HG02623 (cell line): ENCODE results near the gene LCLAT1.
"Not testable (repeated sequence)": the region's sequence is repeated elsewhere in the genome, so short reads cannot be mapped to it uniquely, and the experiment has no call there.

Source experiments
- ATAC-seq: cut with Tn5 transposase; IDR thresholded peaks from one replicate; pipeline ENCODE4 v1.9.1; 2021; ENCODE audit warnings: moderate library complexity; ENCODE audit not compliant: unreplicated experiment

Gene LCLAT1

DNA sequence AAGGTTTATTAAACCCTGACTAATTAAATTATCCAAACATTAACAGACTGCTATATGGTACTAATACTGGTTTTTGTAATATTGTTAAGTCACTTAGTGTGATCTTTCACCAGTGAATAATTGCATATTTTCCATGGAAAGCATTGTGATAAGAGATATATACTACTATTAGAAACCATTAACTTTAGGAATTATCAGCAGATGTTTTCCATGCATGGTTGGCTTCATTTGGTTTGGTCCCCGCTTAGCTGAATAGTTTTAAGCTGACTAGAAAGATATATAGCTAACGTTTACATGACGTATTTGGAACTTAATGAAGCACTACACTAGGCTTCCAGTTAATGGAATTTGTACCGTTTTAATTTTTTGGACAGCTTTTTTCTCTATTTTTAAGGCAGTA, 37.9 kb downstream of the LCLAT1 start:
- no peak for ATAC-seq

DNA sequence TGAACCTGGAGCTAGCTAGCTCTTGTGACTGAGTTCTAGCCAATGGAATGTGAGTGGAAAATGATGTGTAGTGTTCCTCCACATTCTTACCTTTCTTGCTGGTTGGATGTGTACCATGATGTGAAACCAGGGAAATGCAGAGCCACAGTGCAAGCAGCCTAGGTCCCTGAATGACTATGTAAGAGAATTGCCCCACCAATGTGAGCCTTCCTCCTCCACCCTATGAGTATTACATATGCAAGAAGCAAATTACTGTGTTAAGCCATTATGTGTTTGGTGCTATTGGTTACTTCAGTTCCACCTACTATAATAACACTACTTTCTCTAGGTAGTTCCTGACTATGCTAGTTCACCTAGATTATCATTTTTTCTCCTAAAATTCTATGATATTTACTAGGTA, 39.6 kb downstream of the LCLAT1 start:
- no peak for ATAC-seq

DNA sequence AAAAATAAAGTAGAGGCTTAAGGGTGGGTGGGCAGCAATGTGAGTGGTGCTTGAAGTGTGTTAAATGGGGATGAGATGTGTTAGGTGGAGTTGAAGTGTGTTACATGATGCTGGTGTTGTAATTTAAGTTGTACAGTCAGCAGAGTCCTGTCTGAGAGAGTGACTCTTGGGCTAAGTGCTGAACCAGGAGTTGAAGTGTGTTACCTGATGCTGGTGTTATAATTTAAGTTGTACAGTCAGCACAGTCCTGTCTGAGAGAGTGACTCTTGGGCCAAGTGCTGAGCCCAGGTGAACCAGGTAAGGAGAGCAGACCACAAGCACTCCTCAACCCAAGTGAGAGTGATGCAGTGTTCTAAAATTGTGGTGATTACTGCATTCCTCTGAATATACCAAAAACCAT, 40.6 kb downstream of the LCLAT1 start:
- ATAC-seq = no peak

DNA sequence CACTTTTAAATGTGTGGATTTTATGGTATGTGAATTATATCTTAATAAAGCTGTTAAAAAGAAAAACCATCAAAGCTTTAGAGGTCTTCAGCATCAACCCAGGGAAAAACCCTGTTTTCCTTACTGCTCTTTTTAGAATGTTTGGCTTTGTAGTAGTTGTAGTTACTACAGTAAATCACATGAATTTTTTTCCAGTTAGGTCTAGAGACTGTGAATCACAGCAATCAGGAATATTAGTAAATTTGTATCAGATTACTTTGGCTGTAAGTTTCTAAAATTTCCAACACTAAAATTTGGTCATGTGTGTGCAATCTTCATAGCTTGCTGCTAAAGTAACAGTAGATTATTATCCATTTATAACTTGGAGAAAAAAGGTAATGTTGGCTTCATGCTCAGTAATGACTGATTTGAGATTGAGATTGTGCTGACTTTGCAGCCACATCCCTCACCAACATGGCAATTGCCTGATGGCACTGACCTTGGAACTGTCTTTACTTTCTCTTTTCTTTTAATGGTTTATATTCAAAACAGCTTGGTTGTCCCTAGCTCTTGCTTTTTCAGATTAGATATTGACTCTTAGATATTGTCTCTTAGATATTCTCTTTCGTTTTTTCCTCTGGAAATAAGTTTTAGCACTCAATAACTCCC, 41.1 kb downstream of the LCLAT1 start:
- ATAC-seq = no peak

DNA sequence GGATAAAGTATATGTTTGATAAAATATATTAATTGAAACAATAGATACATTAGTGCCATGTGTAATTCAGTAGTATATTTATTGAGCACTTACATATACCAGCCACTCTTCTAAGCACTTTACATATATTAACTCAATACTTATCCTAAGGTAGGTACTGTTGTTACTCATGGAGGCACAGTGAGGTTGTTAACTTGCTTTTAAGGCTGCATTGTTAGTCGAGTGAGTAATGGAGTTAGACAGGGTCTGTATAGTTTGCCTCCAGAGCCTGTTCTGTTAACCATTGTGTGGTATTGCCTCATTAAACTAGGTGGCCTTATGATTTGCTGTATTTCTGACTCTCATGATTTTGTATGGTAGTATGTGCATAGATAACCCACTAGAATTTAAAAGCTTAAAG, 44.2 kb downstream of the LCLAT1 start:
- ATAC-seq = no peak

DNA sequence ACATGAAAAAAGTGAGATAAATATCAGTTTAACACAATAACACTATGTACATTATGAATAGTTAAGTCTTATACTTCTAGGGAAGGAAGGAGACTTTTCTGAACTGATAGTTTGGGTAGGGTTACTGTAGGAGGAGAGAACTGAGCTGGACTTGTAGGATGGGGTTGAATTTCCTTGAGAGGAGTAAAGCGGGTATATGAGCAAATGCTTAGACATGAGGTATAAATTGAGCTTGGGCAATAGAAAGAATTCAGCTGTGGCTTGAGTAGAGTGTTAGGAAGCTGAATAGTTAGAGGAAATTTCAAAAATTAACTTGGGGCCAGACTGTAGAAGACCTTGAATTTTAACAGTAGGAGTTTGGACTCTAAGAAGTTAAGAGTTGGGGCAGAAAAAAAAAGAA, 45.1 kb downstream of the LCLAT1 start:
- ATAC-seq = no peak

DNA sequence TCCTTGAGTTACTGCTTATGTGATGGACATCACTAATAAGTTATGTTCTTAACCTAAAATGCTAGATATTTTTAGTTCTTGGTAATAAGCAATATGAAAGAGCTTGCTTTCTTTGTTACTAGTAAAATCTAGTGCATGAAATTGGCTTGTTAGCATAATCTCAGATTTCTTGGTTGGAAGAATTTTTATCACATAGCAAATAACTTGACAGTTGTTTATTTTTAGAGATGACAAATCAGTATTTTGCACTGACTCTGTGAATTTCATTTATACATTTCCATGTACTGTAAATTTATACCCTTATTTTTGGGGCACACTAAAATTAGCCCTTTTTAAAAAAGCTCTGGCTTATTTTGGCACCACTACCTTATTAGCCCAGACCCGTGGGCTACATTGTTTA, 45.6 kb downstream of the LCLAT1 start:
- ATAC-seq = no peak

DNA sequence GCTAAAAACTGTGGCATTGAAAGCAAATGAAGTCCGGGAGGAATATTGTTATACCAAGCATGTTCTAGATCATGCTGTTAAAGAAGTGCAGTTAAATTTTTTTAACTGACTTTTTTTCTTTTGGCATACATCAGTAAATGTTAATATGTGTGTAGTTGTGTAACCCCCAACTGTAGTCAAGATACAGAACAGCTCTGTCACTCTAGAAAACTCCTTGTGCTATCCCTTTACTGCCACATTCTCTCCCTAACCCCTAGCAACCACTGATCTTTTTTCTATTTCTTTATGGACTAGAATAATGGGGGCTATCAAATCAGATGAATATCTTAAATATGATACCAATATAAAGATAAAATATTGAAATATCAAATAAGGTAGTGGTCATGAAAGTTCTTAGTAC, 46.4 kb downstream of the LCLAT1 start:
- ATAC-seq = no peak

DNA sequence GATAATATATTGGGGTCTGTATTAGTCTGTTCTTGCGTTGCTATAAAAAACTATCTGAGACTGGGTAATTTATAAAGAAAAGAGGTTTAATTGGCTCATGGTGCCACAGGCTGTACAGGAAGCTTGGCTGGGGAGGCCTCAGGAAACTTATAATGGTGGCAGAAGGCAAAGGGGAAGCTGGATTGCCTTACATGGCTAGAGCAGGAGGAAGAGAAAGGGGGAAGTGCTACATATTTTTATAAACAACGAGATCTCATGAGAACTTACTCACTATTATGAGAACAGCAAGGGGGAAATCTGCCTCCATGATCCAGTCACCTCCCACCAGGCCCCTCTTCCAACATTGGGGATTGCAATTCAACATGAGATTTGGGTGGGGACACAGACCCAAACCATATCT, 48.9 kb downstream of the LCLAT1 start:
- not testable (repeated sequence) for ATAC-seq

DNA sequence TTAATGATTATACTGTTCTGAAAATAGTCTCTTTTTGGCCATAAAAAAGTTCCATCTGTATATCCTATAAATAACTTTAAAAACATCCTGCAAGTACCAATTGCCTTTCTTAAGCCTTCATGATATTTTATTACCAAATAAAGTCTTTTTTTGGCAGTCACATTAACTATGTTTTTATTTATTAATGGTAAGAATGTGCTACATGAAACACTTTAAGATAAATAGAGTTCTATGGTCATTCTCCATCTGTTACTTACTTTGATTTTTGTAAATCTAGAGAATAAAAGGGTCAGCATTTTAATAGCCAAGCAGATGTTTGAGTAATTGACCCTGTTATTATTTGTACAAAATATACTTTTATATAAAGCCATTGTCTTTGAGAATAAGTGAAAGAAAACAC, 52.6 kb downstream of the LCLAT1 start:
- no peak for ATAC-seq

DNA sequence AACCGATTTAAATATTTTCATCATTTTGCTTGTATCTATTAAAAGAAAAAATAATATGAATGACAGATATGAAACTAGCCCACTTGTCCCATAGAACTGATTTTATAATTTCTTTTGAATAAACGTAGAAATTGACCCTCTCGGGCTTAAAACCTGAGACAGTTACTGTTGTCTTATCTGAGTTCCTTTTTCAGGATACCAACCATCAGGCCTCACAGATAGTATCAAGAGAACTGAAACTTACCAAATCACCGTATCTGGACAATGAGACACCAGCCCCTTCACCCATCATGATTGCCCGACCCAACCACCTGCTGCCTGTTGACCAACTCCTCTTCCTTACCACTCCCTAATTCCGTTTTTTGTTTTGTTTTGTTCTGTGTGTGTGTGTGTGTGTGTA, 53.7 kb downstream of the LCLAT1 start:
- ATAC-seq = no peak

DNA sequence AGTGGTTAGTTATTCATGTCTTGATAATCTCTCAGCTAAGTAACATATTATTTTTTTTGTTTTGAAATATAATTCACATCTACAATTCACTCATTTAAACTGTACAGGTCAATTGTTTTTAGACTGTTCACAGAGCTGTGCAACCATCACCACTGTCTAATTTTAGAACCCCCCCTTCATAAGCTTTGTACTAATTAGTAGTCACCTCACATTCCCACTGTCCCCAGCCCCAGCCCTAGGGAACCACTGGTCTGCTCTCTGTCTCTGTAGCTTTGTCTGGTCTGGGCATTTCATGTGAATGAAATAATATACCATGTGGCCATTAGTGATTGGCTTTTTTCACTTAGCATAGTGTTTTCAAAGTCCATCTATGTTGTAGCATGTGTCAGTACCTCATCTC, 55.3 kb downstream of the LCLAT1 start:
- ATAC-seq = no peak

DNA sequence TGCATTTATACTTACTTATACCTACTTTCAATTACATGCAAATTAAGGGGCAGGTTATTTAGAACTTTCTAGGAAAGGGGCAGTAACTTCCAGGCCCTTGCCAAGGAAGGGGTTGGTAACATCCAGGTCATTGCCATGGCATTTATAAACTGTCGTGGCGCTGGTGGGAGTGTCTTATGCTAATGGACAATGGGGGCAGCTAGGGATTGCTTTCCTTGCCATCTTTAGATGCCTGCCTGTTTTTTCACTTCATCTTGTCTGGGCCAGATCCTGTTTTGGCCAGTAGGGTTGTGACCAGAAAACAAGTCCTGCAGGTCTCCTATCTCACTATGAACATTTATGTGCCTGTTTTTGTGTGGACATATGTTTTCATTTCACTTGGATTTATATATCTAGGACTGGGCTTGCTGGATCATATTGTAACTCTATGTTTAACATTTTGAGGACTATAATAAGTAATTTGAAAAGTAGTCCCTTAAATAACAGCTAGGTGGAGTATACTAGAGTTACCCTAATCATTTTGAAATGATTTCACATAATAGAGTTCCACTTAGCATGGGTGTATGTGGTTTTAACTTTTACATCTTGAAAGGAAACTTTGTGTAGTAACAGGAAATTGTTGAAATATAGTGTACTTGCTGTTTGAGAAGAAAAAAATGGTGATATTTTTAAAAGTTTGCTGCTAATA, 56.1 kb downstream of the LCLAT1 start:
- no peak for ATAC-seq

DNA sequence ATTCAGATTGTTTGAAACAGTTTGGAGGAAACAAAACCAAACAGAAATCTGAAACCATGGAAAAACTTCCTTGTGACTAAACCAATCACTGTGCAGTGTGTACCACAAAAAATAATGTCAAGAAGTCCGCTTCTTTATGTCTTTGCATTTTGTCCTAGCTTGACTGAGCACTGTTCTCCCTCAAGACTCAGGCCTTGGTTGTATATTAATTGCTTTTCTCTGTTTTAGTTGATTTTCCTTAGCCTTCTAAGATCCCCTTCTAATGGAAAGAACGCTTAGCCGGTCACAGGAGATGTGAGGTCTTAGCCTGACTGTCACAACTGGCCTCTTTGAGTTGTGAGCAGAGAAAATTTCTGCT, 56.6 kb downstream of the LCLAT1 start:
- no peak for ATAC-seq

DNA sequence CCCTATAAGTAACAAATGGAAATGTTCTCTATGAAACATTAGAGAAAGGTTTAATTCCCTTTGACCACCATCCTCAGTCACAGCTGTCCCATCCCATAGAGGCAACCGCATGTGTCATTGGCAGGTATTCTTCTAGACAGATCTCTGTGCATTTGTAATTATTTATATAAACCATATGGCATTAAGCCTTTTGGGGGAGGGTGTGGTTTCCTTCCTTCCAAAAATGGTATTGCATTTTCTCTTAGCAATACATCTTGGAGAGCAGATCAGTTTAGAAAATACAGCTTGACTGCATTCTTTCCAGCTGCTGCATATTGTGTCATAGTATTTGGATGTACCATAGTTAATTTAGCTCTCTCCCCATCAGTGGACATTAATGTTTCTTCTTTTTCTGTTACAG, 57.7 kb downstream of the LCLAT1 start:
- no peak for ATAC-seq

DNA sequence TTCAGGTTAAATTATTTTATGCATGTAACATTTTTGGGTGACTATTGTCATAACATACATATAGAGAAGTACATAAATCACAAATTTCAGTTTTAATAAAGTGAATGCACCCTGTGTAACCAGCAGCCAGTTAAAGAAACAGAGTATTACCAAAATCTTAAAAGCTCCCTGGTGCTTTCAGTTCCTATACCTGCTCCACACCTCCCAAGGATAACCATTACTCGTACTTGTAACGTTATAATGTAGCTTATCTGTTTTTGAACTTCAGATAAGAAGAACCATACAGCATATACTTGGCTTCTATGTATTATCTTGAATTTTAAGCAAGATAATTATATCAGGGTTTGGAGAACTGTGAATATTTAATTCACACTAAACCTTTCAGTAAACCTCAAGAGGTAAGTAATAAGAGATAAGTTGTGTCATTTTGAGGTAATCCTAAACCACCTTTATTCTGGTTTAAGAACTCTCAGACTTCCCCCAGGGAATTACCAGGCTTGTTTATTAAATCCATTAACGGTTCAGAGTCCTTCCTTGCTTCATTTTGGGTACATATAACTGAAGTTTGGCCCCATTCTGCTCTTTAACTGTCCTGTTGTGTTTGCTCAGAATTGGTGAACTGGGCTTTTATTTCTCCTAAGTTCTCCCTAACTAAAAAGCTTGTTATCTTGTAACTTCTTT, 58.6 kb downstream of the LCLAT1 start:
- no peak for ATAC-seq

DNA sequence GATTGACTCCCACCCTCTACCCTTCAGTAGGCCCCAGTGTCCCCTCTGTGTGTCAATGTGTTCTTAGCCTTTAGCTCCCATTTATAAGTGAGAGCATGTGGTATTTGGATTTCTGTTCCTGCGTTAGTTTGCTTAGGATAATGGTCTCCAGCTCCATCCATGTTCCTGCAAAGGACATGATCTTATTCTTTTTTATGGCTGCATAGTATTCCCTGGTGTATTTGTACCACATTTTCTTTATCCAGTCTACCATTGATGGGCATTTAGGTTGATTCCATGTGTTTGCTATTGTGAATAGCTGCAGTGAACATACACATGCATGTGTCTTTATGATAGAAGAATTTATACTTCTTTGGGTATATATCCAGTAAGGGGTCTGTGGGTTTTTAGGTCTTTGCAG, 60.4 kb downstream of the LCLAT1 start:
- ATAC-seq = not testable (repeated sequence)

DNA sequence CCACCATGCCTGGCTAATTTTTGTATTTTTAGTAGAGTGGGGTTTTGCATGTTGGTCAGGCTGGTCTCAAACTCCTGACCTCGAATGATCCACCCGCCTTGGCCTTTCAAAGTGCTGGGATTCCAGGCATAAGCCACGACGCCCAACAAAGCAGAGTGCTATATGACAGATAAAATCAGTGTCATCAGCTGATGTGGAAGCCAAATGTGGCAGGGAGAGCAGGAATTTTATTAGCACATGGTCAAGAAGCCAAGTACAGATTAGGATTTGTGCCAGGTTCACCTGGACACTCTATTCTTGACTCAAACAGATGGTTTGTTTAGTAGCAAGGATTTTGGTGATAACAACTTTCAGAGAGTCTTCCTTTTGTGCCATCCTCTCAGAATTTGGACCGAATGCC, 62.7 kb downstream of the LCLAT1 start:
- no peak for ATAC-seq

DNA sequence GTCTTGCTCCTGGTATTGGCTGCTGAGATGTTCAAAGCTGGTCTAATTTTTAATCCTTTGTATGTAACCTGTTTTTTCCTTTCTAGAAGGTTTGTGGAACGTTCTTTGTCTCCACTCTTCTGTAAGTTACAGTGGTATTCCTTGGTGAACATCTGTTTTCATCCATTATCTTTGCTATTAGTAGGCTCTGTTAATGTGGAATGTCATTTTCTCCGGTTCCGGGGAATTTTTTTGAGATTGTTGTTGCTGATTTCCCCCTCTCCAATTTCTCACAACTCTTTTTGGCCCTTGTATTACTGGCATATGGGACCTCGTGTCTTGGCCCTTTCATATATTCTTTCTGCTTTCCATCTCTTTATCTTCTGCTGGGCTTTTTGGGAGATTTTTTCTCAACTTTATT, 63.4 kb downstream of the LCLAT1 start:
- ATAC-seq = no peak

DNA sequence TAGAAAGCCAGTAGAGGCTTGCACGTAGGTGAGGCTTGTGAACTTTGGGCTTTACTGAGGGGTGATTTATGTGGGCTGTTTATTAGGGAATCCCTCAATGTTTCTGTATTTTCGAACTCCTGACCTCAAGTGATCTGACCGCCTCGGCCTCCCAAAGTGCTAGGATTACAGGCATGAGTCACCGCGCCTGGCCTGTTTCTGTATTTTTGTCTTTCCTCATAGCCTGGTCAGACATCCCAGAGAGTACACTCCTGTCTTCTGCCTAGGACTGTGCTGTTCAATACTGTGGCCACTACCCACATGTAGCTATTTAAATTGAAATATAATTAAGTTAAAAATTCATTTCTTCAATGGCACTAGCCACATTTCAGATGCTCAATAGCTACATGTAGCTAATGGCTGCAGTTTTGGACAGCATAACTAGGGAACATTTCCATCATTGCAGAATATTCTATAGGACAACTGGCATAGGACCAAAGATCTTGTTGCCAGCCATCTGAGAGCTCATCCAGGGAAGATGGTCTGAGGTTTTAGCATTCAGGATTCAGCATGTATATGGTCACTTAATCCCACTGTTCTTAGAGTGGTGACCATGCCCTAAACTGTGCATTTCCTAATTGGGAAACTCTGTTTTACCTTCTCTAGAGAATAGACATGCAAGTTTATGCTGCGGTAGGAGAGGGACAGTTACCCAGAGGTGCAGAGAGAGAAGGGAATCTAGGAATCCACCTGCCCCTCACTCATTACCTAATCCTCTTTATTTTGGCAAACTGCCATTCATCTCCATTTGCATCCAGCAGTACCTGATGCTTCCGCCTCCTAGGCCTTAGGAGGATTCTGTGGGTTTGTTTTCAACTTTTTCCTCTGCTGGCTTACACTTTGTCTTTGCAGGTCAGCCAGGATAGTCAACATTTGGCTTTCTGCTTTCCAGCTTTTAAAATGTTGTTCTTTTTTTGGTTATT, 64.4 kb downstream of the LCLAT1 start:
- ATAC-seq = no peak

DNA sequence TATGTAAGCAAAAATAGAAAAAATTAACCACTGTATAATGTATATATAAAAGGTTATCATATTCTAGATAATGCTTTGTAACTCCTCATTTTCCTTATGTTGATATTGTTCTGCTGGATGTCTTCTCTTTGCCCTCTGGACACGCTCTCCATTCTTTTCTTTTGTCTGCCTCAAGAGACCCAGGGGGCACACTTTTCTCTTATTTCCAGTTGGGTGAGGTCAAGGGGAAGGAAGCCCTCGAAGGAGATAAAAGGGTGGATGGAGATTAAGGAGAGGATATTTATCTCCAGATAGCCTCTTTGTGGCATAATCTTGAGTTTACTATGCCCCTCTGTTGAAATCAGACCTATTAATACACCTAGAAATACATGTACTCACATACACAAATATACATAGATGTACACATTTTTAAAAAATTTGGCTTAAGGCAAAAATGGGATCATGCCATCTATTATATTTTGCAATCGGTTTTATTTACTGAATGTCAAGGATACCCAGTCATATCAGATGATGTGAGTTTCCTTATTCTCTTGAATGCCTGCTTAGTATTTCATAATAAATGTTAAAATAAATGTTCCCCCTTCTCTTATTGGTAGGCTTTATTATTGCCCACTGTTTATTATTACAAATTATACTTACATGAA, 65.3 kb downstream of the LCLAT1 start:
- no peak for ATAC-seq
